Colonic mucosa (tissue), 4 donors: ENCODE results near the gene DGKB. TPM values are rescaled to one million over a fixed set of nuclear protein-coding genes. Genes with fewer than 3 reads are reported as not detected.

Source experiments
- DNase-seq: peaks from one replicate; pipeline ENCODE4 v3.0.0-alpha.2; 2020
- H3K27ac ChIP-seq: fragments of 200-600 bp; one replicate; pipeline ENCODE4 v1.8.0; 2021
- H3K27me3 ChIP-seq: fragments of 200-600 bp; one replicate; pipeline ENCODE4 v1.8.0; 2021
- H3K36me3 ChIP-seq: fragments of 200-600 bp; one replicate; pipeline ENCODE4 v1.8.0; 2021
- H3K4me1 ChIP-seq: fragments of 200-600 bp; one replicate; pipeline ENCODE4 v1.8.0; 2021; ENCODE audit warnings: mild to moderate bottlenecking
- H3K4me3 ChIP-seq: fragments of 200-600 bp; one replicate; pipeline ENCODE4 v1.8.0; 2021
- H3K9ac ChIP-seq, 2 donors: one replicate each; pipeline ENCODE4 v1.7.0; 2013; ENCODE audit warnings: control low read depth in 2 of 2, low read depth in 2 of 2, low read length in 2 of 2
- H3K9me3 ChIP-seq: fragments of 200-600 bp; one replicate; pipeline ENCODE4 v1.8.0; 2021
- CTCF ChIP-seq: fragments of 200-600 bp; IDR thresholded peaks from one replicate; pipeline ENCODE4 v1.8.0; 2022; ENCODE audit warnings: antibody characterized with exemption, mild to moderate bottlenecking
- intact Hi-C: fragments of 100-400 bp; cut with DNase I; formaldehyde crosslinking; loops from one replicate; pipeline ENCODE4 v1.14.1; 2022
- total RNA-seq, 2 donors: library from RNA; stranded (reverse); fragmentation: NEBNext Ultra II Directional in 1 of 2; extraction: Animal tissue kit (Norgen Biotek cat#: 25700) in 1 of 2; gene quantifications; one replicate each; pipeline ENCODE4 v1.2.1, GENCODE V29; 2021
- donor health status: healthy.
- donor health status: DM: no; HTN: no; CAD: no.
- donor health status: DM: no; HTN: no; CAD: no.

Gene DGKB
- total RNA-seq, 2 donors from 2014 or later = 0.25 to 0.61 TPM

GRCh38 chr7:14133752-14134151, 768.8 kb downstream of the DGKB start:
- H3K27ac ChIP-seq = no peak overlapping the region
- DNase-seq = no peak
- no peaks in the 10 kb centered on the region for H3K4me1 ChIP-seq
- H3K9ac ChIP-seq = no peak overlapping the region
- H3K27me3 ChIP-seq = no peaks in the 10 kb centered on the region
- H3K9me3 ChIP-seq = no peaks in the 10 kb centered on the region
- no peak for TF ChIP-seq CTCF
- no peaks in the 10 kb centered on the region for H3K36me3 ChIP-seq
- no peak overlapping the region for H3K4me3 ChIP-seq
- intact Hi-C loops = no loop called here

GRCh38 chr7:14125998-14126397, 776.6 kb downstream of the DGKB start:
- Histone ChIP-seq H3K4me1 (no peaks in the 10 kb centered on the region), H3K27ac (no peak overlapping the region), H3K9me3 (no peaks in the 10 kb centered on the region), H3K36me3 (no peaks in the 10 kb centered on the region), H3K4me3 (no peak overlapping the region), H3K9ac (no peak overlapping the region), H3K27me3 (no peaks in the 10 kb centered on the region)
- TF ChIP-seq CTCF = no peak
- no peak for DNase-seq
- intact Hi-C loops = no loop called here

- no peaks in the 10 kb centered on the region for H3K36me3 ChIP-seq
- no peaks in the 10 kb centered on the region for H3K4me1 ChIP-seq
- no peak overlapping the region for H3K9ac ChIP-seq
- no peak for TF ChIP-seq CTCF
- DNase-seq = no peak
- no peak overlapping the region for H3K4me3 ChIP-seq
- intact Hi-C loops = no loop called here
- no peaks in the 10 kb centered on the region for H3K9me3 ChIP-seq
- H3K27me3 ChIP-seq = no peaks in the 10 kb centered on the region
- no peak overlapping the region for H3K27ac ChIP-seq
Measured at GRCh38 chr7:14124716-14125115, 777.8 kb downstream of the DGKB start.

- H3K4me3 ChIP-seq = no peak overlapping the region
- H3K27ac ChIP-seq = no peak overlapping the region
- no peaks in the 10 kb centered on the region for H3K36me3 ChIP-seq
- no peaks in the 10 kb centered on the region for H3K9me3 ChIP-seq
- no peak for DNase-seq
- no peak for TF ChIP-seq CTCF
- H3K27me3 ChIP-seq = no peaks in the 10 kb centered on the region
- intact Hi-C loops = no loop called here
- no peak overlapping the region for H3K9ac ChIP-seq
- H3K4me1 ChIP-seq = no peaks in the 10 kb centered on the region
Measured at GRCh38 chr7:14123923-14124322, 778.6 kb downstream of the DGKB start.

GRCh38 chr7:14115701-14116100, 786.9 kb downstream of the DGKB start:
- Histone ChIP-seq H3K9ac (no peak overlapping the region), H3K36me3 (no peaks in the 10 kb centered on the region), H3K4me1 (no peaks in the 10 kb centered on the region), H3K9me3 (no peaks in the 10 kb centered on the region), H3K4me3 (no peak overlapping the region), H3K27ac (no peak overlapping the region), H3K27me3 (no peaks in the 10 kb centered on the region)
- no peak for TF ChIP-seq CTCF
- intact Hi-C loops = no loop called here
- no peak for DNase-seq

GRCh38 chr7:14104861-14105260, 797.7 kb downstream of the DGKB start:
- intact Hi-C loops = no loop called here
- TF ChIP-seq CTCF = no peak
- no peak overlapping the region for H3K9ac ChIP-seq
- no peak overlapping the region for H3K4me3 ChIP-seq
- no peaks in the 10 kb centered on the region for H3K27me3 ChIP-seq
- H3K4me1 ChIP-seq = no peaks in the 10 kb centered on the region
- H3K27ac ChIP-seq = no peak overlapping the region
- no peaks in the 10 kb centered on the region for H3K9me3 ChIP-seq
- no peaks in the 10 kb centered on the region for H3K36me3 ChIP-seq
- no peak for DNase-seq
